ENCODE results near the gene PCDH18. TPM values are rescaled to one million over a fixed set of nuclear protein-coding genes. Genes with fewer than 3 reads are reported as not detected.

The PCDH18 gene
- total RNA-seq, 1 experiment from 2014 or later: 0.15 TPM

DNA sequence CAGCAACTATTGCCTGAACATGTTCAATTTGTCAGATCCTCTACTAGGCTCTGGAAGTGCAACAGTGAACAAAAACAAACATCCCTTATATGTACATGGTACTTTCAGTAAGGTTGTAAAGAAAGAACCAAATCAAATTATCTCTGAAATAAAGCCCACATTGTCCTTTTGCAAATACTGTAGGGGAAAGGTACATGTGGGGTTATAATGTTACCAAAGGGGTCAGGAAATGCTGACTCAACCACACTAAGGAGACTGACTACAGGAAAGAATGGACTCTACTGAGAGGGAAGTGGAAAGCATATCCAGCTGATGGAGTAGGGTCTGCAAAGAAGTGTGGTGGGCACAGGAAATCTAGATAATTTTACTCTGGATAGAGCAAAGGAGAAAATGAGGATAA, 61.5 kb downstream of the PCDH18 start:
- Histone ChIP-seq H3K27ac (no peak overlapping the region), H3K4me2 (no peak overlapping the region), H3K79me2 (ENCODE audit: low read depth) (no peaks in the 10 kb centered on the region), H3K9me3 (ENCODE audit: insufficient read depth, low read depth) (no peaks in the 10 kb centered on the region), H3K4me3 (no peak overlapping the region), H3K27me3 (ENCODE audit: insufficient read depth, low read depth) (no peaks in the 10 kb centered on the region), H4K20me1 (ENCODE audit: insufficient read depth) (no peaks in the 10 kb centered on the region), H3K36me3 (ENCODE audit: low read depth) (no peaks in the 10 kb centered on the region), H3K9me2 (ENCODE audit: insufficient read depth) (no peaks in the 10 kb centered on the region), H3F3A (ENCODE audit: insufficient read depth, low read depth) (no peaks in the 10 kb centered on the region), H2AFZ (no peak overlapping the region), H3K4me1 (replicated peaks; ENCODE audit: insufficient read depth) (no peaks in the 10 kb centered on the region)
- no TSS peak for BruUV-seq (replicated peaks)
- no peak for DNase-seq
- ChIA-PET CTCF (no interaction called here), POLR2A (ENCODE audit: unreplicated experiment) (no interaction called here)
- intact Hi-C loops (cut with micrococcal nuclease; ENCODE audit: unreplicated experiment): no loop called here
- TF ChIP-seq, protein P1, sequence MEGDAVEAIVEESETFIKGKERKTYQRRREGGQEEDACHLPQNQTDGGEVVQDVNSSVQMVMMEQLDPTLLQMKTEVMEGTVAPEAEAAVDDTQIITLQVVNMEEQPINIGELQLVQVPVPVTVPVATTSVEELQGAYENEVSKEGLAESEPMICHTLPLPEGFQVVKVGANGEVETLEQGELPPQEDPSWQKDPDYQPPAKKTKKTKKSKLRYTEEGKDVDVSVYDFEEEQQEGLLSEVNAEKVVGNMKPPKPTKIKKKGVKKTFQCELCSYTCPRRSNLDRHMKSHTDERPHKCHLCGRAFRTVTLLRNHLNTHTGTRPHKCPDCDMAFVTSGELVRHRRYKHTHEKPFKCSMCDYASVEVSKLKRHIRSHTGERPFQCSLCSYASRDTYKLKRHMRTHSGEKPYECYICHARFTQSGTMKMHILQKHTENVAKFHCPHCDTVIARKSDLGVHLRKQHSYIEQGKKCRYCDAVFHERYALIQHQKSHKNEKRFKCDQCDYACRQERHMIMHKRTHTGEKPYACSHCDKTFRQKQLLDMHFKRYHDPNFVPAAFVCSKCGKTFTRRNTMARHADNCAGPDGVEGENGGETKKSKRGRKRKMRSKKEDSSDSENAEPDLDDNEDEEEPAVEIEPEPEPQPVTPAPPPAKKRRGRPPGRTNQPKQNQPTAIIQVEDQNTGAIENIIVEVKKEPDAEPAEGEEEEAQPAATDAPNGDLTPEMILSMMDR (conservative IDR thresholded peaks at IDR 0.05): no peak
- TF ChIP-seq EZH2 (IDR thresholded peaks at IDR 0.05; ENCODE audit: low read depth): no peak

Data from PC-9 (cell line).